Nephron (organoid): Measurements from ENCODE around the gene PKD1L1.

Experiments
- H3K27ac Mint-ChIP-seq, 3 experiments: 2 replicates each; pipeline ENCODE4 v1.8.0; 2020; ENCODE audit warnings: mixed read lengths in 3 of 3, mild to moderate bottlenecking in 2 of 3, moderate library complexity in 1 of 3
- H3K27me3 Mint-ChIP-seq: 2 replicates; pipeline ENCODE4 v1.8.0; 2021; ENCODE audit warnings: low read depth, mild to moderate bottlenecking, moderate library complexity, mixed read lengths
- H3K36me3 Mint-ChIP-seq: 2 replicates; pipeline ENCODE4 v1.8.0; 2020; ENCODE audit warnings: low read depth, mixed read lengths
- H3K4me1 Mint-ChIP-seq: 2 replicates; pipeline ENCODE4 v1.8.0; 2020; ENCODE audit warnings: mixed read lengths
- H3K4me3 Mint-ChIP-seq, 3 experiments: 2 replicates each; pipeline ENCODE4 v1.8.0; 2020; ENCODE audit warnings: mild to moderate bottlenecking in 3 of 3, mixed read lengths in 3 of 3, moderate library complexity in 2 of 3
- H3K9me3 Mint-ChIP-seq: 2 replicates; pipeline ENCODE4 v1.8.0; 2020; ENCODE audit warnings: mixed read lengths
- TF ChIP-seq, protein P1 (sequence below), 3 experiments: fragments of 200-600 bp; sonication (generic); IDR thresholded peaks; one replicate each; pipeline ENCODE4 v1.5.0; 2021; ENCODE audit warnings: antibody characterized with exemption in 3 of 3; ENCODE audit not compliant: unreplicated experiment in 3 of 3

Gene PKD1L1

GRCh38 chr7:47772492-47772891, 175.8 kb downstream of the PKD1L1 start:
- H3K27ac Mint-ChIP-seq: peak overlapping the region in 1 of 3 experiments; percentile 37
- TF ChIP-seq, protein P1, sequence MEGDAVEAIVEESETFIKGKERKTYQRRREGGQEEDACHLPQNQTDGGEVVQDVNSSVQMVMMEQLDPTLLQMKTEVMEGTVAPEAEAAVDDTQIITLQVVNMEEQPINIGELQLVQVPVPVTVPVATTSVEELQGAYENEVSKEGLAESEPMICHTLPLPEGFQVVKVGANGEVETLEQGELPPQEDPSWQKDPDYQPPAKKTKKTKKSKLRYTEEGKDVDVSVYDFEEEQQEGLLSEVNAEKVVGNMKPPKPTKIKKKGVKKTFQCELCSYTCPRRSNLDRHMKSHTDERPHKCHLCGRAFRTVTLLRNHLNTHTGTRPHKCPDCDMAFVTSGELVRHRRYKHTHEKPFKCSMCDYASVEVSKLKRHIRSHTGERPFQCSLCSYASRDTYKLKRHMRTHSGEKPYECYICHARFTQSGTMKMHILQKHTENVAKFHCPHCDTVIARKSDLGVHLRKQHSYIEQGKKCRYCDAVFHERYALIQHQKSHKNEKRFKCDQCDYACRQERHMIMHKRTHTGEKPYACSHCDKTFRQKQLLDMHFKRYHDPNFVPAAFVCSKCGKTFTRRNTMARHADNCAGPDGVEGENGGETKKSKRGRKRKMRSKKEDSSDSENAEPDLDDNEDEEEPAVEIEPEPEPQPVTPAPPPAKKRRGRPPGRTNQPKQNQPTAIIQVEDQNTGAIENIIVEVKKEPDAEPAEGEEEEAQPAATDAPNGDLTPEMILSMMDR (IDR thresholded peaks at IDR 0.05; ENCODE audit: unreplicated experiment in 3 of 3): no peak
- H3K36me3 Mint-ChIP-seq: no peaks in the 10 kb centered on the region
- H3K27me3 Mint-ChIP-seq: peaks cover 4% of the 10 kb centered on the region
- peaks cover 30% of the 10 kb centered on the region for H3K4me1 Mint-ChIP-seq
- peaks cover 1% of the 10 kb centered on the region for H3K9me3 Mint-ChIP-seq
- H3K4me3 Mint-ChIP-seq: no peak overlapping the region

GRCh38 chr7:47771990-47772360, 176.3 kb downstream of the PKD1L1 start:
- peaks cover 2% of the 10 kb centered on the region for H3K9me3 Mint-ChIP-seq
- H3K4me3 Mint-ChIP-seq: no peak overlapping the region
- TF ChIP-seq, protein P1 (IDR thresholded peaks at IDR 0.05; ENCODE audit: unreplicated experiment in 3 of 3): no peak
- H3K4me1 Mint-ChIP-seq: peaks cover 31% of the 10 kb centered on the region
- H3K27ac Mint-ChIP-seq: peak overlapping the region; percentile 23 to 37 (median 37)
- H3K36me3 Mint-ChIP-seq: no peaks in the 10 kb centered on the region
- H3K27me3 Mint-ChIP-seq: peaks cover 4% of the 10 kb centered on the region

- H3K4me1 Mint-ChIP-seq: peaks cover 31% of the 10 kb centered on the region
- H3K4me3 Mint-ChIP-seq: no peak overlapping the region
- peak overlapping the region; percentile 23 to 37 (median 37) for H3K27ac Mint-ChIP-seq
- H3K9me3 Mint-ChIP-seq: peaks cover 2% of the 10 kb centered on the region
- H3K36me3 Mint-ChIP-seq: no peaks in the 10 kb centered on the region
- TF ChIP-seq, protein P1 (IDR thresholded peaks at IDR 0.05; ENCODE audit: unreplicated experiment in 3 of 3): no peak
- H3K27me3 Mint-ChIP-seq: peaks cover 4% of the 10 kb centered on the region
These were observed 176.8 kb downstream of the PKD1L1 start for GRCh38 chr7:47771336-47771989.

DNA sequence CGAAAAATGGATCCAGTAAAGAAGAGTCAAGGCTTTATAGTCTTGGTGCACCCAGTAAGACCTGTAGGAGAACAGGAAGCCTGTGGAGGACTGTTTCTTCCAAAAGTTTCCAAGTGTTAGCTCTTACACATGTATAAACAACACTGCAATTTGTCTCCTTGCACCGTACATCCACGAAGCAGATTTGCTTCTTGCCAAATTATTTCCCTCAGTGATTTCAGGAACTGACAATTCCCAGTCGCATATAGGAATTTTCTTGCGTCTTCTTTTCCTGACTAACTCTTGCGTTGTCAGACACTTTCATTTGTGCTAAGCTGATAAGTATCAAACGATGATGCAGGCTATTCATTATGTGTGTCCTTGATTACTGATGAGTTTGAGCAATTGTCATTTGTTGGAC, 182.1 kb downstream of the PKD1L1 start:
- H3K27ac Mint-ChIP-seq: no peak overlapping the region
- peaks cover 2% of the 10 kb centered on the region for H3K9me3 Mint-ChIP-seq
- no peaks in the 10 kb centered on the region for H3K27me3 Mint-ChIP-seq
- H3K4me3 Mint-ChIP-seq: no peak overlapping the region
- TF ChIP-seq, protein P1 (IDR thresholded peaks at IDR 0.05; ENCODE audit: unreplicated experiment in 3 of 3): no peak
- no peaks in the 10 kb centered on the region for H3K36me3 Mint-ChIP-seq
- peaks cover 36% of the 10 kb centered on the region for H3K4me1 Mint-ChIP-seq

- TF ChIP-seq, protein P1 (IDR thresholded peaks at IDR 0.05; ENCODE audit: unreplicated experiment in 3 of 3): no peak
- Mint-ChIP-seq H3K4me3 (no peak overlapping the region), H3K9me3 (peaks cover 2% of the 10 kb centered on the region), H3K36me3 (no peaks in the 10 kb centered on the region), H3K27me3 (no peaks in the 10 kb centered on the region), H3K4me1 (peaks cover 35% of the 10 kb centered on the region), H3K27ac (peak overlapping the region; percentile 28 to 53 (median 41))
These were observed 182.8 kb downstream of the PKD1L1 start for GRCh38 chr7:47765373-47765979.

DNA sequence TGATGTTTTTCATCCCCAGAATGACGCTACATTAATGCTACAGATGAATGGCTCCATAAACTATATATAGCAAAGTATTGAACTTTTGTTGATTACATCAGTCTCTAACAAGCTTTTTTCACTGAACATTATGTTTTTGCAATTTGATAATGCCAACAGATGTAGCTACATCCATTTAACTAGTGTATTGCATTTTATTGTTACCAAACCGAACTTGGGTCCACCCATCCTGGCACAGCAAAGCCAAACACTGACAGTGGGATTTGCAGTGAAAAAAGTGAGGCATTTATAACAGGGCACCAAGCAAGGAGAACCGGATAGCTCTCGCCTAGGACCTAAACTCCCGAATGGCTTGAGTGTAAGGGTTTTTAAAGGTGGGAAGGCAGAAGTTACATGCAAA, 183.5 kb downstream of the PKD1L1 start:
- H3K9me3 Mint-ChIP-seq: peaks cover 2% of the 10 kb centered on the region
- H3K27ac Mint-ChIP-seq: peak overlapping the region in 2 of 3 experiments; percentile 28 to 41
- TF ChIP-seq, protein P1 (IDR thresholded peaks at IDR 0.05; ENCODE audit: unreplicated experiment in 3 of 3): no peak
- no peak overlapping the region for H3K4me3 Mint-ChIP-seq
- no peaks in the 10 kb centered on the region for H3K36me3 Mint-ChIP-seq
- peaks cover 35% of the 10 kb centered on the region for H3K4me1 Mint-ChIP-seq
- no peaks in the 10 kb centered on the region for H3K27me3 Mint-ChIP-seq
